Spinal cord (tissue), 10 donors: ENCODE measurements around the gene HNRNPU. TPM values are rescaled to one million over a fixed set of nuclear protein-coding genes. Genes with fewer than 3 reads are reported as not detected.
"Not testable (repeated sequence)": the region's sequence is repeated elsewhere in the genome, so short reads cannot be mapped to it uniquely, and the experiment has no call there.

ENCODE experiments used
- DNase-seq, 6 donors: peaks; one replicate each; pipeline versions ENCODE4 v3.0.0 to v3.0.0-alpha.2; 2013 to 2015; ENCODE audit warnings: low spot score in 6 of 6, low read depth in 4 of 6
- H3K27ac ChIP-seq: one replicate; pipeline ENCODE4 v1.5.1; 2013; ENCODE audit warnings: low read depth, low read length, control low read depth
- H3K27me3 ChIP-seq: one replicate; pipeline ENCODE4 v1.6.1; 2013; ENCODE audit warnings: low read length; ENCODE audit not compliant: control insufficient read depth, insufficient read depth
- H3K36me3 ChIP-seq: one replicate; pipeline ENCODE4 v1.6.1; 2013; ENCODE audit warnings: low read length; ENCODE audit not compliant: control insufficient read depth, insufficient read depth
- H3K4me1 ChIP-seq: one replicate; pipeline ENCODE4 v1.6.1; 2013; ENCODE audit warnings: low read length; ENCODE audit not compliant: control insufficient read depth, insufficient read depth
- H3K4me3 ChIP-seq: one replicate; pipeline ENCODE4 v1.5.1; 2013; ENCODE audit warnings: low read depth, low read length, control low read depth
- H3K9me3 ChIP-seq: one replicate; pipeline ENCODE4 v1.6.1; 2013; ENCODE audit warnings: low read length; ENCODE audit not compliant: control insufficient read depth, insufficient read depth
- WGBS: methylation state at CpG from one replicate; pipeline ENCODE4 v1.1.5; 2013; ENCODE audit warnings: missing lambda C conversion rate; ENCODE audit not compliant: insufficient coverage; 5-methylcytosine and 5-hydroxymethylcytosine counted together
- polyA plus RNA-seq, 2 donors: library from polyadenylated mRNA; unstranded; fragments of 120-200 nt; gene quantifications; one replicate each; pipeline ENCODE4 v1.2.1, GENCODE V29; 2013; ENCODE audit not compliant: insufficient read length in 2 of 2
- total RNA-seq, 2 donors: library from RNA; depleted of rRNA in 1 of 2; stranded (reverse); fragments of 120-200 nt in 1 of 2; fragments of >200 nt in 1 of 2; gene quantifications; one replicate each; pipeline versions ENCODE4 v1.2.3 to v1.2.4, GENCODE V29; 2013 to 2014
- donor health status: healthy.

HNRNPU gene
- total and polyA plus RNA-seq, 4 donors: 271 to 445 (median 364) TPM

DNA sequence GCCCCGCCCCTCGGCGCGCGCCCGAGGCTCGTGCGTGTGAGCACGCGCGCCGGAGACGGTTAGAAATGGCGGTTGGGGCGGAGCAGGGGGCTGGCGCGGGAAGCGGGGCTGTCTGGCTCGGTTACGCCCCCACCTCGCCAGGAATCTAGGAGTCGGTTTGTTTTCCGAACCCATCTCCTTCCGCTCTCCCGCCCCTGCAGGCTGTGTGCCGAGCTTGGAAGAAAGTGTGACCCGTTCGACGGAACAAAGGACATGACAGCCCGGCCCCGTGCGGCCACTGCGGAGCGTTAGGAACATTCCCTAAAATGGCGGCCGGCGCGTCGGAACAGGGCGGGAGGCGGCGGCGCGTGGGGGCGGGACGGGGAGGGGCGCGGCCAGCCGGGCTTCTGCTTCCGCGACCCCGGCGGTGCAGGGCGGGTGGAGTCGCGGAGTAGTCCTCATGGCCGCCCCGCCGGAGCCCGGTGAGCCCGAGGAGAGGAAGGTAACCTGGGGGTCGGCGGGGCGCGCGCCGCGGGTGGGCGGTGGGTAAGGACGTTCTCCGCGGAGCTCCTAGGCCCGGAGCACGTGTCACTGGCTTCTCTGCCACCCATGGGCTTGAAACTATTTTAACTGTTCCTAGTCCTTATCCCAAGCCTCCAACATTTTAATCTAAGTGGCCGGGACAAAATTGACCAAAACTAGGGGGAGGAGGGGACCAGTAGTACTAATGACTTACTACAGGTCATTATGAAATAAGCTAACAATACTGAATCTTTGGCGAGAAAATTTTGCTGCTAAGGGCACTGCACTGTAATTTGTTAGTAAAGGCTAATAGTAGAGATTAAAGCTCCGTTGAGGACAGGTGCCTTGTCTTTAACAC is 28.8 kb downstream of the HNRNPU start, which contains the start of gene COX20:
Gene COX20, plus strand, starts transcription at position 383 of the 859 bp plus-strand sequence. Its CDS starts 57 bp downstream, at position 440.
- under 1% methylated on average over 61 of the region's 77 CpGs for WGBS
- no peaks in the 10 kb centered on the region for H3K27me3 ChIP-seq
- H3K27ac ChIP-seq: peak within 1 kb of the TSS; percentile 100
- H3K4me3 ChIP-seq: peak within 1 kb of the TSS; percentile 66
- H3K36me3 ChIP-seq: peaks cover 4% of the 10 kb centered on the region
- H3K4me1 ChIP-seq: peaks cover 13% of the 10 kb centered on the region
- H3K9me3 ChIP-seq: no peaks in the 10 kb centered on the region
- peak; percentile 89 to 99 (median 93) for DNase-seq

DNA sequence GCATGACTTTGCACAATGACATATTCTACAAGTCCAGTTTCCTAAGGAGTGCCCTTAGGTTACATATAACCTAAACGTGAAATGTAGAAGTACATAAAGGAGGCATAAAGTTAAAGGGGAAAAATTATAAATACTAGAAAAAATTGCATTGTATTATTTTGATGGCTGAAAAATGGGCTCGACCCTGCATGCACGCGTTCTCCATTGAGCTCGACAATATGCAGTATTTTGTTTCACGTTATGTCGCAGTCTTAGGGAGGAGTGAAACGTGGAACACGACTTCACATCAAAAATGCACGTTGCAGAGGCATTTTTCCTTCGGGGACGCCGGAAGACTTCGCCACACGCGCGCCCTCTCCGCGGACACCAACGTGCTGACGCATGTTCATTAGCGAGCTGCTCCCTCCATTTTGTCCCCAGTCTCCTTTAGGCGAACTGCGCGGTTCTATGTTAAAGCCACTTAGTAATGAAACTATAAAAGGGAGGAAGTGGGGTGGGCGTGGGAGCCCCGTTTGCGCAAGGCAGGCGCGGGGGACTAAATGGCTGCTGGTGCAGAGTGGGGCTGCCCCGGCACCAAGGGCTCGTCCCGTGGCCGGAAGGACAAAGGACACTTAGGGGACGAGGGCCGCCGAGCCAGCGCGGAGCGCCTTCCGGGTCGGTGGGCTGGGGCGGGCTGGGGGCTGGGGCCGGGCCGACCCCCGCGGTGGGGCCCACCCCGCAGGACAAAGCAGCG is 29.6 kb downstream of the HNRNPU start:
- Histone ChIP-seq H3K27ac (peak overlapping the region; percentile 100), H3K4me1 (peaks cover 13% of the 10 kb centered on the region), H3K27me3 (no peaks in the 10 kb centered on the region), H3K36me3 (no peaks in the 10 kb centered on the region), H3K9me3 (no peaks in the 10 kb centered on the region), H3K4me3 (peak overlapping the region; percentile 66)
- DNase-seq: peak; percentile 82 to 99 (median 90)
- 0% methylated on average over 43 of the region's 49 CpGs for WGBS

DNA sequence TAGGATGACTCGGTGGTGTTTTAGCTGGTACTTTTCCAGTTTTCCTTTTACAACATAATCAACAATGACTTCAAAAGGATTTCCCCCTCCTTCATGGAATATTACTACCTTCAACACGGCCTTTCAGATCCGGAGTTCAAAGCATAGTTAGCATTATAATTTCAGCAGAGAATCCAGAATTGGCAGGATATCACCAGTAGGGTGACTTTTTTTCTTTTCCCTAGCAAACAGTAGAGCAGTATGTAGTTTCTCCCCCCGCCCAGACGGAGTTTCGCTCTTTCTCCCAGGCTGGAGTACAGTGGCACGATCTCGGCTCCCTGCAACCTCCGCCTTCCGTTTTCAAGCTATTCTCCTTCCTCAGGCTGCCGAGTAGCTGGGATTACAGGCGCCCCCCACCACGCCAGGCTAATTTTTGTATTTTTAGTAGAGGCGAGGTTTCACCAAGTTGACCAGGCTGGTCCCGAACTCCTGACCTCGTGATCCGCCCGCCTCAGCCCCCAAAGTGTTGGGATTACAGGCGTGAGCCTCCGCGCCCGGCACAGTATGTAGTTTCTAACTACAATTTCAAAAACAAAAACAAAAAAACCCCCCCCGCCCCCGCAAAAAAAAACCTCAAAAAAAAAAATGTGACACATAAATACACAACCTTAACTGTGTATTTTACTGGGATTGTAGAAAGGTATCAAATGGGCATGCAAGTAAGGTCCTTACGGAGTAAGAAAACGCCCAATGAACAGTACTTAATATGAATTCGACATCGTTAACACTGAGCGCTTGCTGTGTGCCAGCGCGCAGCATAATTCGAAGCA is 30.4 kb downstream of the HNRNPU start:
- H3K27me3 ChIP-seq: no peaks in the 10 kb centered on the region
- peak; percentile 36 to 96 (median 50) for DNase-seq
- H3K36me3 ChIP-seq: no peaks in the 10 kb centered on the region
- no peaks in the 10 kb centered on the region for H3K9me3 ChIP-seq
- peaks cover 13% of the 10 kb centered on the region for H3K4me1 ChIP-seq
- peak overlapping the region; percentile 100 for H3K27ac ChIP-seq
- peak overlapping the region; percentile 66 for H3K4me3 ChIP-seq
- 0% methylated on average over 6 of the region's 32 CpGs for WGBS

- DNase-seq, H3K9me3 ChIP-seq, H3K36me3 ChIP-seq, H3K27me3 ChIP-seq: not testable (repeated sequence)
- Histone ChIP-seq H3K4me3 (peak overlapping the region; percentile 66), H3K4me1 (peaks cover 13% of the 10 kb centered on the region), H3K27ac (peak overlapping the region; percentile 100)
- no CpG with 5 or more reads among the region's 8 CpGs for WGBS
Observed at GRCh38 chr1:244833260-244833659, 31.1 kb downstream of the HNRNPU start.

DNA sequence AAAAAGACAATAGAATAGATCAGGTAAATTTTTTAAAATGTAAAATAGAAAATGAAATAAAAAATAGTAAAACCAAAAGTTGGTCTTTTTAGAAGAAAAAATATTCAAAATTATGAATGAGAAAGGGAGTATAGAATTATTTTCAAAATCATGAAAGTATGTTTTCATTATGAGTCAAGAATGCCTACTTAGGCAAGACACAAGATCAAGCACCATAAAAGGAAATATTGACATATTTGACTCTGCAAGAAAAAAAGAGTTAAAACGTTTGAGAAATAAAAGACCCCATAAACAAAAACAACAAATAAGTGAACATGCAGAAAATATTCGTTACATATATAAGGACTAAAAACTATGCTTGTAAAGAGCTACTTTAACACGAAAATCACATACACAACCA is 33.7 kb downstream of the HNRNPU start:
- Histone ChIP-seq H3K4me3 (no peak overlapping the region), H3K27ac (no peak overlapping the region), H3K9me3 (no peaks in the 10 kb centered on the region), H3K4me1 (peaks cover 13% of the 10 kb centered on the region), H3K36me3 (no peaks in the 10 kb centered on the region), H3K27me3 (no peaks in the 10 kb centered on the region)
- no peak for DNase-seq
- WGBS: 100% methylated on average over 1 of the region's 3 CpGs

- Histone ChIP-seq H3K27me3 (no peaks in the 10 kb centered on the region), H3K36me3 (no peaks in the 10 kb centered on the region), H3K4me1 (no peaks in the 10 kb centered on the region), H3K4me3 (no peak overlapping the region), H3K27ac (no peak overlapping the region), H3K9me3 (no peaks in the 10 kb centered on the region)
- DNase-seq: no peak
- no CpG with 5 or more reads among the region's 4 CpGs for WGBS
Observed at GRCh38 chr1:244826712-244827111, 37.6 kb downstream of the HNRNPU start.

GRCh38 chr1:244822878-244823277 is 41.5 kb downstream of the HNRNPU start:
- Histone ChIP-seq H3K9me3 (no peaks in the 10 kb centered on the region), H3K27ac (no peak overlapping the region), H3K4me1 (no peaks in the 10 kb centered on the region), H3K27me3 (no peaks in the 10 kb centered on the region), H3K4me3 (no peak overlapping the region), H3K36me3 (no peaks in the 10 kb centered on the region)
- no peak for DNase-seq
- WGBS: 91% methylated on average over 8 of the region's 11 CpGs

- Histone ChIP-seq H3K36me3 (no peaks in the 10 kb centered on the region), H3K4me3 (no peak overlapping the region), H3K9me3 (no peaks in the 10 kb centered on the region), H3K27me3 (no peaks in the 10 kb centered on the region), H3K27ac (no peak overlapping the region), H3K4me1 (no peaks in the 10 kb centered on the region)
- no peak for DNase-seq
- no CpG with 5 or more reads among the region's 3 CpGs for WGBS
Observed at GRCh38 chr1:244821134-244821533, 43.2 kb downstream of the HNRNPU start.

- WGBS: 100% methylated on average over 1 of the region's 2 CpGs
- Histone ChIP-seq H3K4me1 (no peaks in the 10 kb centered on the region), H3K36me3 (no peaks in the 10 kb centered on the region), H3K27ac (no peak overlapping the region), H3K9me3 (no peaks in the 10 kb centered on the region), H3K27me3 (no peaks in the 10 kb centered on the region), H3K4me3 (no peak overlapping the region)
- no peak for DNase-seq
Observed at GRCh38 chr1:244820131-244820530, 44.2 kb downstream of the HNRNPU start.
